Sigmoid colon (tissue), 7 donors: ENCODE measurements around the gene DCDC1. TPM values are rescaled to one million over a fixed set of nuclear protein-coding genes. Genes with fewer than 3 reads are reported as not detected.

Experiments
- DNase-seq: peaks from one replicate; pipeline ENCODE4 v3.0.0-alpha.2; 2019
- H3K27ac ChIP-seq, 4 donors: fragments of 200-600 bp; sonication (generic); one replicate each; pipeline ENCODE4 v1.5.1; 2016 to 2019; ENCODE audit warnings: mild to moderate bottlenecking in 1 of 4
- H3K27me3 ChIP-seq, 3 donors: fragments of 200-600 bp; sonication (generic); one replicate each; pipeline ENCODE4 v1.5.1; 2019; ENCODE audit warnings: mild to moderate bottlenecking in 1 of 3
- H3K36me3 ChIP-seq, 4 donors: fragments of 200-600 bp; sonication (generic); one replicate each; pipeline ENCODE4 v1.5.1; 2016 to 2019
- H3K4me1 ChIP-seq, 4 donors: fragments of 200-600 bp; sonication (generic); one replicate each; pipeline ENCODE4 v1.5.1; 2017 to 2019
- H3K4me3 ChIP-seq, 4 donors: fragments of 200-600 bp; sonication (generic); one replicate each; pipeline ENCODE4 v1.5.1; 2017 to 2019; ENCODE audit warnings: mild to moderate bottlenecking in 2 of 4, moderate library complexity in 1 of 4
- H3K9me3 ChIP-seq, 4 donors: fragments of 200-600 bp in 3 of 4; sonication (generic) in 3 of 4; one replicate each; pipeline versions ENCODE4 v1.5.1 to v1.6.1; 2013 to 2019
- CTCF ChIP-seq, 4 experiments: fragments of 450-650 bp in 3 of 4; fragments of 200-600 bp in 1 of 4; IDR thresholded peaks; one replicate each; pipeline ENCODE4 v1.5.1; 2016 to 2019; ENCODE audit warnings: antibody characterized with exemption in 4 of 4, mild to moderate bottlenecking in 3 of 4, moderate library complexity in 2 of 4
- EP300 ChIP-seq, 4 donors: sonication (generic); formaldehyde crosslinking; IDR thresholded peaks; one replicate each; pipeline ENCODE4 v1.6.1; 2017; ENCODE audit warnings: antibody characterized with exemption in 4 of 4
- POLR2A ChIP-seq, 2 donors: fragments of 450-650 bp; IDR thresholded peaks; one replicate each; pipeline ENCODE4 v1.6.1; 2016; ENCODE audit warnings: antibody characterized with exemption in 2 of 2, mild to moderate bottlenecking in 2 of 2, moderate library complexity in 2 of 2
- POLR2AphosphoS5 ChIP-seq, 4 donors: sonication (generic); formaldehyde crosslinking; IDR thresholded peaks; one replicate each; pipeline ENCODE4 v1.6.1; 2017; ENCODE audit warnings: antibody characterized with exemption in 4 of 4
- WGBS, 2 donors: extraction: QIAGEN DNeasy Blood & Tissue Kit; methylation state at CpG; one replicate each; pipeline ENCODE4 v1.1.7; 2013; 5-methylcytosine and 5-hydroxymethylcytosine counted together
- intact Hi-C: fragments of 100-400 bp; cut with DNase I; formaldehyde crosslinking; loops from one replicate; pipeline ENCODE4 v1.15.1; 2023
- polyA plus RNA-seq, 3 donors: library from polyadenylated mRNA; stranded (reverse); fragments of 200-250 nt; gene quantifications; one replicate each; pipeline ENCODE4 v1.2.3, GENCODE V29; 2013
- total RNA-seq, 4 donors: library from RNA; depleted of rRNA; stranded (reverse); fragments of >200 nt; gene quantifications; one replicate each; pipeline ENCODE4 v1.1.0, GENCODE V29; 2016
- donor health status: healthy with polysubstance abuse.
- donor health status: Bipolar disorder and iron deficiency.
- donor health status: healthy.

The DCDC1 gene
- total and polyA plus RNA-seq, 7 donors: 0.06 to 1.1 (median 0.30) TPM; not detected in 3

GRCh38 chr11:31141789-31142188, 227.8 kb downstream of the DCDC1 start:
- H3K27ac ChIP-seq: no peak overlapping the region
- TF ChIP-seq EP300 (IDR thresholded peaks at IDR 0.05): no peak
- TF ChIP-seq CTCF (IDR thresholded peaks at IDR 0.05): no peak
- no peak for TF ChIP-seq POLR2A (IDR thresholded peaks at IDR 0.05)
- TF ChIP-seq POLR2AphosphoS5 (IDR thresholded peaks at IDR 0.05): no peak
- H3K4me3 ChIP-seq: no peak overlapping the region
- 30 to 58% methylated on average over 6 of the region's 6 CpGs for WGBS, 2 donors
- H3K27me3 ChIP-seq: no peaks in the 10 kb centered on the region
- H3K9me3 ChIP-seq: no peaks in the 10 kb centered on the region
- no peaks in the 10 kb centered on the region for H3K36me3 ChIP-seq
- DNase-seq: no peak
- no peaks in the 10 kb centered on the region for H3K4me1 ChIP-seq
- intact Hi-C loops: no loop called here

GRCh38 chr11:31139479-31139878, 230.1 kb downstream of the DCDC1 start:
- Histone ChIP-seq H3K27ac (no peak overlapping the region), H3K9me3 (no peaks in the 10 kb centered on the region), H3K27me3 (no peaks in the 10 kb centered on the region), H3K36me3 (no peaks in the 10 kb centered on the region), H3K4me1 (no peaks in the 10 kb centered on the region), H3K4me3 (no peak overlapping the region)
- WGBS, 2 donors: 49 to 71% methylated on average over 4 of the region's 4 CpGs
- intact Hi-C loops: no loop called here
- no peak for DNase-seq
- TF ChIP-seq CTCF (IDR thresholded peaks at IDR 0.05): no peak
- TF ChIP-seq POLR2A (IDR thresholded peaks at IDR 0.05): no peak
- no peak for TF ChIP-seq POLR2AphosphoS5 (IDR thresholded peaks at IDR 0.05)
- TF ChIP-seq EP300 (IDR thresholded peaks at IDR 0.05): no peak

- H3K4me3 ChIP-seq: no peak overlapping the region
- H3K9me3 ChIP-seq: no peaks in the 10 kb centered on the region
- H3K27me3 ChIP-seq: no peaks in the 10 kb centered on the region
- intact Hi-C loops: no loop called here
- DNase-seq: no peak
- 75% methylated on average over 6 of the region's 6 CpGs for WGBS, 2 donors
- no peak overlapping the region for H3K27ac ChIP-seq
- TF ChIP-seq EP300 (IDR thresholded peaks at IDR 0.05): no peak
- no peak for TF ChIP-seq POLR2AphosphoS5 (IDR thresholded peaks at IDR 0.05)
- TF ChIP-seq CTCF (IDR thresholded peaks at IDR 0.05): no peak
- no peak for TF ChIP-seq POLR2A (IDR thresholded peaks at IDR 0.05)
- no peaks in the 10 kb centered on the region for H3K36me3 ChIP-seq
- no peaks in the 10 kb centered on the region for H3K4me1 ChIP-seq
Measured at GRCh38 chr11:31132531-31133421, 236.8 kb downstream of the DCDC1 start.

- no peak for TF ChIP-seq POLR2A (IDR thresholded peaks at IDR 0.05)
- no peak for TF ChIP-seq CTCF (IDR thresholded peaks at IDR 0.05)
- no peak for TF ChIP-seq EP300 (IDR thresholded peaks at IDR 0.05)
- no peak for TF ChIP-seq POLR2AphosphoS5 (IDR thresholded peaks at IDR 0.05)
- Histone ChIP-seq H3K4me3 (no peak overlapping the region), H3K9me3 (no peaks in the 10 kb centered on the region), H3K27me3 (no peaks in the 10 kb centered on the region), H3K27ac (no peak overlapping the region), H3K4me1 (no peaks in the 10 kb centered on the region), H3K36me3 (no peaks in the 10 kb centered on the region)
- intact Hi-C loops: no loop called here
- no peak for DNase-seq
- WGBS, 2 donors: 44 to 63% methylated on average over 1 of the region's 1 CpG
Measured at GRCh38 chr11:31131760-31132159, 237.8 kb downstream of the DCDC1 start.
